Tibial nerve (tissue), 4 donors: ENCODE measurements around the gene KRTAP5-7.

Source experiments
- CTCF ChIP-seq, 5 experiments: fragments of 200-600 bp in 3 of 5; fragments of 450-650 bp in 2 of 5; sonication (generic) in 3 of 5; IDR thresholded peaks; one replicate each; pipeline ENCODE4 v1.5.1; 2016 to 2019; ENCODE audit warnings: antibody characterized with exemption in 5 of 5, mild to moderate bottlenecking in 3 of 5, moderate library complexity in 2 of 5
- EP300 ChIP-seq, 2 donors: sonication (generic); formaldehyde crosslinking; IDR thresholded peaks; one replicate each; pipeline ENCODE4 v1.6.1; 2017; ENCODE audit warnings: antibody characterized with exemption in 2 of 2, mild to moderate bottlenecking in 1 of 2
- POLR2A ChIP-seq, 2 donors: fragments of 450-650 bp; IDR thresholded peaks; one replicate each; pipeline ENCODE4 v1.6.1; 2017; ENCODE audit warnings: antibody characterized with exemption in 2 of 2, mild to moderate bottlenecking in 2 of 2, moderate library complexity in 2 of 2

- no peak for TF ChIP-seq CTCF (IDR thresholded peaks at IDR 0.05)
- TF ChIP-seq EP300 (IDR thresholded peaks at IDR 0.05) = no peak
- no peak for TF ChIP-seq POLR2A (IDR thresholded peaks at IDR 0.05)
Observed at GRCh38 chr11:71575723-71576424, 48.8 kb downstream of the KRTAP5-7 start.
